ENCODE results near the gene FOXN3. TPM values are rescaled to one million over a fixed set of nuclear protein-coding genes. Genes with fewer than 3 reads are reported as not detected.

FOXN3 gene
- total and polyA plus RNA-seq, 2 donors (not counting 1 experiment from before 2014, with no cell fraction given) = 27.9 to 33.3 TPM

- no peaks in the 10 kb centered on the region for H3K9me3 ChIP-seq (ENCODE audit: control insufficient read depth, insufficient read depth, low read depth, low read length)
- no peaks in the 10 kb centered on the region for H3K27me3 ChIP-seq (ENCODE audit: control insufficient read depth, insufficient read depth, low read length)
- no peak overlapping the region for H3K4me2 ChIP-seq (ENCODE audit: extremely low read depth, insufficient read depth, low read length)
- no peaks in the 10 kb centered on the region for H3K4me1 ChIP-seq (ENCODE audit: control insufficient read depth, extremely low read depth, insufficient read depth, low read length)
- no peaks in the 10 kb centered on the region for H3K36me3 ChIP-seq (ENCODE audit: control insufficient read depth, insufficient read depth, low read length)
- TF ChIP-seq EZH2 (IDR thresholded peaks at IDR 0.05; ENCODE audit: low read length, missing control alignments) (no peak), CTCF (conservative IDR thresholded peaks at IDR 0.05 in 1 of 2, IDR thresholded peaks at IDR 0.05 in 1 of 2; ENCODE audit: low read depth in 1 of 2, low read length in 2 of 2) (no peak)
- DNase-seq (ENCODE audit: low read depth in 2 of 2) = no peak
- no peak overlapping the region for H3K27ac ChIP-seq (ENCODE audit: insufficient read depth, low read length)
- no peak overlapping the region for H3K4me3 ChIP-seq (replicated peaks in 1 of 4; ENCODE audit: control extremely low read depth in 1 of 4, insufficient read depth in 1 of 4, low read depth in 3 of 4, low read length in 4 of 4)
- H2AFZ ChIP-seq (ENCODE audit: low read length) = no peak overlapping the region
- no peak overlapping the region for H3K9ac ChIP-seq (ENCODE audit: insufficient read depth, low read length)
- H3K79me2 ChIP-seq (ENCODE audit: control insufficient read depth, insufficient read depth, low read length) = no peaks in the 10 kb centered on the region
- H4K20me1 ChIP-seq (ENCODE audit: control insufficient read depth, extremely low read depth, insufficient read depth, low read length) = no peaks in the 10 kb centered on the region
Measured at GRCh38 chr14:89312932-89313331, 104.1 kb downstream of the FOXN3 start.

GRCh38 chr14:89310211-89310610, 106.8 kb downstream of the FOXN3 start:
- Histone ChIP-seq H3K27me3 (ENCODE audit: control insufficient read depth, insufficient read depth, low read length) (no peaks in the 10 kb centered on the region), H3K79me2 (ENCODE audit: control insufficient read depth, insufficient read depth, low read length) (no peaks in the 10 kb centered on the region), H3K4me2 (ENCODE audit: extremely low read depth, insufficient read depth, low read length) (no peak overlapping the region), H3K9me3 (ENCODE audit: control insufficient read depth, insufficient read depth, low read depth, low read length) (no peaks in the 10 kb centered on the region), H3K36me3 (ENCODE audit: control insufficient read depth, insufficient read depth, low read length) (no peaks in the 10 kb centered on the region), H3K4me1 (ENCODE audit: control insufficient read depth, extremely low read depth, insufficient read depth, low read length) (peaks cover 8% of the 10 kb centered on the region), H4K20me1 (ENCODE audit: control insufficient read depth, extremely low read depth, insufficient read depth, low read length) (no peaks in the 10 kb centered on the region), H3K9ac (ENCODE audit: insufficient read depth, low read length) (no peak overlapping the region), H3K27ac (ENCODE audit: insufficient read depth, low read length) (no peak overlapping the region), H2AFZ (ENCODE audit: low read length) (no peak overlapping the region), H3K4me3 (replicated peaks in 1 of 4; ENCODE audit: control extremely low read depth in 1 of 4, insufficient read depth in 1 of 4, low read depth in 3 of 4, low read length in 4 of 4) (no peak overlapping the region)
- DNase-seq (ENCODE audit: low read depth in 2 of 2) = no peak
- TF ChIP-seq EZH2 (IDR thresholded peaks at IDR 0.05; ENCODE audit: low read length, missing control alignments) (no peak), CTCF (conservative IDR thresholded peaks at IDR 0.05 in 1 of 2, IDR thresholded peaks at IDR 0.05 in 1 of 2; ENCODE audit: low read depth in 1 of 2, low read length in 2 of 2) (no peak)

- H3K79me2 ChIP-seq (ENCODE audit: control insufficient read depth, insufficient read depth, low read length) = no peaks in the 10 kb centered on the region
- H3K27me3 ChIP-seq (ENCODE audit: control insufficient read depth, insufficient read depth, low read length) = no peaks in the 10 kb centered on the region
- no peak for DNase-seq (ENCODE audit: low read depth in 2 of 2)
- H3K27ac ChIP-seq (ENCODE audit: insufficient read depth, low read length) = no peak overlapping the region
- H3K4me2 ChIP-seq (ENCODE audit: extremely low read depth, insufficient read depth, low read length) = no peak overlapping the region
- H3K4me1 ChIP-seq (ENCODE audit: control insufficient read depth, extremely low read depth, insufficient read depth, low read length) = peaks cover 12% of the 10 kb centered on the region
- no peak overlapping the region for H3K4me3 ChIP-seq (replicated peaks in 1 of 4; ENCODE audit: control extremely low read depth in 1 of 4, insufficient read depth in 1 of 4, low read depth in 3 of 4, low read length in 4 of 4)
- H2AFZ ChIP-seq (ENCODE audit: low read length) = no peak overlapping the region
- no peak for TF ChIP-seq EZH2 (IDR thresholded peaks at IDR 0.05; ENCODE audit: low read length, missing control alignments)
- TF ChIP-seq CTCF (conservative IDR thresholded peaks at IDR 0.05 in 1 of 2, IDR thresholded peaks at IDR 0.05 in 1 of 2; ENCODE audit: low read depth in 1 of 2, low read length in 2 of 2) = no peak
- no peaks in the 10 kb centered on the region for H3K9me3 ChIP-seq (ENCODE audit: control insufficient read depth, insufficient read depth, low read depth, low read length)
- H3K36me3 ChIP-seq (ENCODE audit: control insufficient read depth, insufficient read depth, low read length) = no peaks in the 10 kb centered on the region
- H4K20me1 ChIP-seq (ENCODE audit: control insufficient read depth, extremely low read depth, insufficient read depth, low read length) = no peaks in the 10 kb centered on the region
- no peak overlapping the region for H3K9ac ChIP-seq (ENCODE audit: insufficient read depth, low read length)
Measured at GRCh38 chr14:89309670-89310177, 107.3 kb downstream of the FOXN3 start.
